H9 (cell line): ENCODE measurements around the gene BAG1. TPM values are rescaled to one million over a fixed set of nuclear protein-coding genes. Genes with fewer than 3 reads are reported as not detected.

Experiments used
- DNase-seq: peaks from one replicate; pipeline ENCODE4 v3.0.0-alpha.2; 2017
- H2AFZ ChIP-seq: one replicate; pipeline ENCODE4 v1.6.1; 2013; ENCODE audit warnings: mild to moderate bottlenecking, low read length, control low read depth, moderate library complexity
- H2AK5ac ChIP-seq: 2 replicates; pipeline ENCODE4 v1.6.1; 2013; ENCODE audit warnings: low read length, control low read depth, mixed read lengths; ENCODE audit not compliant: insufficient read length
- H2BK120ac ChIP-seq: one replicate; pipeline ENCODE4 v1.6.1; 2013; ENCODE audit warnings: low read depth, mild to moderate bottlenecking, low read length, control low read depth, inconsistent platforms; ENCODE audit not compliant: poor library complexity, severe bottlenecking
- H2BK12ac ChIP-seq: 2 replicates; pipeline ENCODE4 v1.6.1; 2013; ENCODE audit warnings: low read length, control low read depth, mixed read lengths, low read depth; ENCODE audit not compliant: insufficient read length
- H2BK15ac ChIP-seq: 2 replicates; pipeline ENCODE4 v1.6.1; 2013; ENCODE audit warnings: low read depth, low read length, control low read depth
- H2BK20ac ChIP-seq: one replicate; pipeline ENCODE4 v1.6.1; 2013; ENCODE audit warnings: low read depth, mild to moderate bottlenecking, low read length, control low read depth, inconsistent platforms; ENCODE audit not compliant: poor library complexity, severe bottlenecking
- H2BK5ac ChIP-seq: 2 replicates; pipeline ENCODE4 v1.6.1; 2013; ENCODE audit warnings: low read length, control low read depth, mixed read lengths; ENCODE audit not compliant: insufficient read length
- H3K14ac ChIP-seq: 2 replicates; pipeline ENCODE4 v1.6.1; 2013; ENCODE audit warnings: low read length, control low read depth; ENCODE audit not compliant: insufficient read depth
- H3K18ac ChIP-seq: 2 replicates; pipeline ENCODE4 v1.6.1; 2013; ENCODE audit warnings: low read depth, mild to moderate bottlenecking, mixed read lengths, low read length, control low read depth; ENCODE audit not compliant: insufficient read length
- H3K23ac ChIP-seq: 2 replicates; pipeline ENCODE4 v1.6.1; 2013; ENCODE audit warnings: low read length, control low read depth, mixed read lengths, low read depth; ENCODE audit not compliant: insufficient read length
- H3K23me2 ChIP-seq: 2 replicates; pipeline ENCODE4 v1.6.1; 2013; ENCODE audit warnings: low read depth, mild to moderate bottlenecking, mixed read lengths, low read length, control low read depth; ENCODE audit not compliant: insufficient read length, poor library complexity, severe bottlenecking
- H3K27ac ChIP-seq: 2 replicates; pipeline ENCODE4 v1.5.1; 2013; ENCODE audit warnings: low read length, control low read depth, mixed read lengths, low read depth; ENCODE audit not compliant: insufficient read length
- H3K27me3 ChIP-seq: 2 replicates; pipeline ENCODE4 v1.6.1; 2013; ENCODE audit warnings: low read length, control low read depth, inconsistent platforms; ENCODE audit not compliant: insufficient read depth
- H3K4ac ChIP-seq: 2 replicates; pipeline ENCODE4 v1.6.1; 2013; ENCODE audit warnings: low read depth, mild to moderate bottlenecking, control low read depth, inconsistent platforms, low read length, moderate library complexity
- H3K4me1 ChIP-seq: 2 replicates; pipeline ENCODE4 v1.6.1; 2013; ENCODE audit warnings: low read length, control low read depth, inconsistent platforms; ENCODE audit not compliant: insufficient read depth
- H3K4me2 ChIP-seq: 2 replicates; pipeline ENCODE4 v1.6.1; 2013; ENCODE audit warnings: low read length, control low read depth, mixed read lengths; ENCODE audit not compliant: insufficient read length, insufficient read depth
- H3K56ac ChIP-seq: 2 replicates; pipeline ENCODE4 v1.6.1; 2013; ENCODE audit warnings: low read depth, mild to moderate bottlenecking, mixed read lengths, low read length, control low read depth; ENCODE audit not compliant: insufficient read length
- H3K79me1 ChIP-seq: 2 replicates; pipeline ENCODE4 v1.6.1; 2013; ENCODE audit warnings: low read depth, mild to moderate bottlenecking, moderate library complexity, low read length, control low read depth, inconsistent platforms; ENCODE audit not compliant: insufficient read depth, poor library complexity, severe bottlenecking
- H3K79me2 ChIP-seq: 2 replicates; pipeline ENCODE4 v1.6.1; 2013; ENCODE audit warnings: low read length, control low read depth, inconsistent platforms; ENCODE audit not compliant: insufficient read depth
- H3K9ac ChIP-seq: 2 replicates; pipeline ENCODE4 v1.6.1; 2013; ENCODE audit warnings: low read length, control low read depth, mixed read lengths; ENCODE audit not compliant: insufficient read length; ENCODE audit errors: extremely low read depth
- H3K9me3 ChIP-seq: one replicate; pipeline ENCODE4 v1.6.1; 2013; ENCODE audit warnings: low read depth, low read length, inconsistent platforms; ENCODE audit not compliant: control insufficient read depth
- H3T11ph ChIP-seq: one replicate; pipeline ENCODE4 v1.6.1; 2013; ENCODE audit warnings: mild to moderate bottlenecking, low read length, control low read depth, inconsistent platforms
- H4K20me1 ChIP-seq: one replicate; pipeline ENCODE4 v1.6.1; 2013; ENCODE audit not compliant: control insufficient read depth, insufficient read length, insufficient read depth
- H4K5ac ChIP-seq: 2 replicates; pipeline ENCODE4 v1.6.1; 2013; ENCODE audit warnings: low read depth, mild to moderate bottlenecking, mixed read lengths, low read length, control low read depth; ENCODE audit not compliant: insufficient read length
- H4K8ac ChIP-seq: replicated peaks from 2 replicates; pipeline ENCODE4 v1.6.1; 2013; ENCODE audit warnings: low read length, control low read depth, mixed read lengths, low read depth; ENCODE audit not compliant: insufficient read length
- H4K91ac ChIP-seq: 2 replicates; pipeline ENCODE4 v1.6.1; 2013; ENCODE audit warnings: low read depth, mild to moderate bottlenecking, moderate library complexity, mixed read lengths, low read length, control low read depth; ENCODE audit not compliant: insufficient read length
- H3K27ac Mint-ChIP-seq, 3 experiments: 2 replicates in 2 of 3; 3 replicates in 1 of 3; pipeline ENCODE4 v1.8.0; 2020 to 2021; ENCODE audit warnings: mixed read lengths in 3 of 3, mild to moderate bottlenecking in 1 of 3, moderate library complexity in 1 of 3
- H3K27me3 Mint-ChIP-seq: 2 replicates; pipeline ENCODE4 v1.8.0; 2021; ENCODE audit warnings: low read depth, mild to moderate bottlenecking, moderate library complexity, mixed read lengths
- H3K36me3 Mint-ChIP-seq, 3 experiments: 2 replicates in 2 of 3; 3 replicates in 1 of 3; pipeline ENCODE4 v1.8.0; 2020 to 2021; ENCODE audit warnings: low read depth in 3 of 3, mixed read lengths in 3 of 3; ENCODE audit not compliant: insufficient read depth in 1 of 3
- H3K4me1 Mint-ChIP-seq, 2 experiments: 2 replicates each; pipeline ENCODE4 v1.8.0; 2020; ENCODE audit warnings: mixed read lengths in 2 of 2
- H3K4me3 Mint-ChIP-seq, 2 experiments: 2 replicates in 1 of 2; 3 replicates in 1 of 2; pipeline ENCODE4 v1.8.0; 2020 to 2021; ENCODE audit warnings: mild to moderate bottlenecking in 2 of 2, mixed read lengths in 2 of 2, moderate library complexity in 1 of 2
- H3K9me3 Mint-ChIP-seq, 2 experiments: 2 replicates in 1 of 2; 3 replicates in 1 of 2; pipeline ENCODE4 v1.8.0; 2020; ENCODE audit warnings: mild to moderate bottlenecking in 2 of 2, mixed read lengths in 2 of 2, moderate library complexity in 1 of 2
- CTCF ChIP-seq: fragments of 200-600 bp; sonication (generic); conservative IDR thresholded peaks from 3 replicates; pipeline ENCODE4 v1.8.0; 2021; ENCODE audit warnings: antibody characterized with exemption, mild to moderate bottlenecking
- WGBS: extraction: QIAGEN DNeasy Blood & Tissue Kit; methylation state at CpG from one replicate; pipeline ENCODE4 v1.1.7; 2013; ENCODE audit warnings: missing lambda C conversion rate, low lambda C conversion rate, mixed read lengths; ENCODE audit not compliant: insufficient read length; ENCODE audit errors: extremely low coverage; 5-methylcytosine and 5-hydroxymethylcytosine counted together
- total RNA-seq: library from RNA; stranded (reverse); gene quantifications from 2 replicates; pipeline ENCODE4 v1.2.1, GENCODE V29; 2021

Gene BAG1
- total RNA-seq, 1 experiment from 2014 or later, result 66.4 TPM

- no peak overlapping the region for H3K14ac ChIP-seq
- H3K23ac ChIP-seq, result no peak overlapping the region
- Mint-ChIP-seq H3K27me3 (no peaks in the 10 kb centered on the region; the same call in none of the 2 replicates), H3K36me3 (no peaks in the 10 kb centered on the region), H3K4me3 (no peak overlapping the region), H3K4me1 (peaks cover 3 to 12% of the 10 kb centered on the region in 2 experiments), H3K9me3 (no peaks in the 10 kb centered on the region), H3K27ac (no peak overlapping the region)
- H3K4ac ChIP-seq, result no peak overlapping the region
- WGBS, result no CpG with 5 or more reads among the region's 6 CpGs
- H3K27me3 ChIP-seq, result no peaks in the 10 kb centered on the region
- H3T11ph ChIP-seq, result no peak overlapping the region
- no peak overlapping the region for H2BK15ac ChIP-seq
- H4K8ac ChIP-seq, result no peak overlapping the region
- no peaks in the 10 kb centered on the region for H3K9me3 ChIP-seq
- H3K18ac ChIP-seq, result no peak overlapping the region
- H4K5ac ChIP-seq, result no peak overlapping the region
- H3K79me1 ChIP-seq, result no peaks in the 10 kb centered on the region
- no peaks in the 10 kb centered on the region for H3K4me1 ChIP-seq
- no peak overlapping the region for H2BK120ac ChIP-seq
- H2BK12ac ChIP-seq, result no peak overlapping the region
- no peak overlapping the region for H2BK5ac ChIP-seq
- no peaks in the 10 kb centered on the region for H3K79me2 ChIP-seq
- no peak overlapping the region for H3K4me2 ChIP-seq
- TF ChIP-seq CTCF, result peak; percentile 86
- no peak overlapping the region for H2BK20ac ChIP-seq
- DNase-seq, result no peak
- H2AFZ ChIP-seq, result no peak overlapping the region
- no peak overlapping the region for H3K9ac ChIP-seq
- no peak overlapping the region for H4K91ac ChIP-seq
- no peak overlapping the region for H2AK5ac ChIP-seq
- no peak overlapping the region for H3K27ac ChIP-seq
- no peaks in the 10 kb centered on the region for H4K20me1 ChIP-seq
- H3K23me2 ChIP-seq, result no peaks in the 10 kb centered on the region
- H3K56ac ChIP-seq, result no peak overlapping the region
These were observed 39.0 kb downstream of the BAG1 start for GRCh38 chr9:33225319-33226147.
